Mesenchymal stem cell (in vitro differentiated cells and primary cell): Measurements from ENCODE around the gene LYSMD1.
A peak's percentile ranks its signal among the peaks of the same experiment; 100 is the strongest.
"Not testable (repeated sequence)": the region's sequence is repeated elsewhere in the genome, so short reads cannot be mapped to it uniquely, and the experiment has no call there.

Source experiments
- DNase-seq: peaks from one replicate; pipeline ENCODE4 v3.0.0-alpha.2; 2013
- H2AFZ ChIP-seq: one replicate; pipeline ENCODE4 v1.6.1; 2013; ENCODE audit warnings: low read depth, mild to moderate bottlenecking, control low read depth, inconsistent platforms, low read length, moderate library complexity
- H2AK5ac ChIP-seq: 2 replicates; pipeline ENCODE4 v1.6.1; 2013; ENCODE audit warnings: low read length, moderate library complexity, mild to moderate bottlenecking, inconsistent platforms; ENCODE audit not compliant: severe bottlenecking
- H2BK120ac ChIP-seq: one replicate; pipeline ENCODE4 v1.6.1; 2013; ENCODE audit warnings: low read depth, mild to moderate bottlenecking, inconsistent platforms, low read length, moderate library complexity
- H2BK12ac ChIP-seq, 2 experiments: one replicate each; pipeline ENCODE4 v1.6.1; 2013; ENCODE audit warnings: inconsistent platforms in 2 of 2, low read length in 2 of 2, mild to moderate bottlenecking in 2 of 2, moderate library complexity in 2 of 2, control low read depth in 1 of 2
- H2BK15ac ChIP-seq: one replicate; pipeline ENCODE4 v1.6.1; 2013; ENCODE audit warnings: mild to moderate bottlenecking, low read depth, inconsistent platforms; ENCODE audit not compliant: poor library complexity, severe bottlenecking
- H2BK5ac ChIP-seq: 2 replicates; pipeline ENCODE4 v1.6.1; 2013; ENCODE audit warnings: low read depth, mild to moderate bottlenecking, low read length, control low read depth, inconsistent platforms; ENCODE audit not compliant: poor library complexity, severe bottlenecking
- H3K14ac ChIP-seq, 2 experiments: one replicate each; pipeline ENCODE4 v1.6.1; 2013; ENCODE audit warnings: inconsistent platforms in 2 of 2, low read length in 2 of 2, control low read depth in 1 of 2, mild to moderate bottlenecking in 1 of 2, moderate library complexity in 1 of 2
- H3K18ac ChIP-seq, 2 experiments: one replicate each; pipeline ENCODE4 v1.6.1; 2013; ENCODE audit warnings: inconsistent platforms in 2 of 2, low read length in 2 of 2, control low read depth in 1 of 2, low read depth in 1 of 2, mild to moderate bottlenecking in 1 of 2
- H3K23ac ChIP-seq, 2 experiments: one replicate each; pipeline ENCODE4 v1.6.1; 2013; ENCODE audit warnings: inconsistent platforms in 2 of 2, low read length in 2 of 2, mild to moderate bottlenecking in 2 of 2, moderate library complexity in 2 of 2, control low read depth in 1 of 2
- H3K27ac ChIP-seq: 2 replicates; pipeline ENCODE4 v1.5.1; 2013; ENCODE audit warnings: mild to moderate bottlenecking, moderate library complexity, low read length, control low read depth, inconsistent platforms; ENCODE audit not compliant: poor library complexity, severe bottlenecking
- H3K27me3 ChIP-seq, 2 experiments: 2 replicates each; pipeline versions ENCODE4 v1.6.1 to v1.7.0; 2013; ENCODE audit warnings: low read length in 2 of 2, mild to moderate bottlenecking in 2 of 2, moderate library complexity in 2 of 2, control low read depth in 1 of 2, inconsistent platforms in 1 of 2; ENCODE audit not compliant: control insufficient read depth in 1 of 2, insufficient read depth in 1 of 2
- H3K36me3 ChIP-seq, 2 experiments: 2 replicates each; pipeline versions ENCODE4 v1.6.1 to v1.7.0; 2013; ENCODE audit warnings: low read length in 2 of 2, control low read depth in 1 of 2, inconsistent platforms in 1 of 2, low read depth in 1 of 2, mild to moderate bottlenecking in 1 of 2; ENCODE audit not compliant: insufficient read depth in 2 of 2, control insufficient read depth in 1 of 2
- H3K4ac ChIP-seq, 2 experiments: one replicate each; pipeline ENCODE4 v1.6.1; 2013; ENCODE audit warnings: inconsistent platforms in 2 of 2, low read length in 2 of 2, mild to moderate bottlenecking in 2 of 2, moderate library complexity in 2 of 2, control low read depth in 1 of 2, low read depth in 1 of 2
- H3K4me1 ChIP-seq: 2 replicates; pipeline ENCODE4 v1.6.1; 2013; ENCODE audit warnings: low read depth, low read length, control low read depth; ENCODE audit not compliant: control insufficient read depth, insufficient read depth
- H3K4me2 ChIP-seq: 2 replicates; pipeline ENCODE4 v1.6.1; 2013; ENCODE audit warnings: low read length, mild to moderate bottlenecking, inconsistent platforms; ENCODE audit not compliant: poor library complexity, severe bottlenecking
- H3K4me3 ChIP-seq, 2 experiments: 2 replicates each; pipeline versions ENCODE4 v1.5.1 to v1.7.0; 2013; ENCODE audit warnings: low read length in 2 of 2, mild to moderate bottlenecking in 2 of 2, control low read depth in 1 of 2, low read depth in 1 of 2; ENCODE audit not compliant: insufficient read depth in 1 of 2
- H3K79me1 ChIP-seq: replicated peaks from 2 replicates; pipeline ENCODE4 v1.6.1; 2013; ENCODE audit warnings: mild to moderate bottlenecking, control low read depth, low read length, inconsistent platforms; ENCODE audit not compliant: poor library complexity, severe bottlenecking
- H3K9ac ChIP-seq: 2 replicates; pipeline ENCODE4 v1.7.0; 2013; ENCODE audit warnings: mild to moderate bottlenecking, low read length, moderate library complexity
- H3K9me3 ChIP-seq: 2 replicates; pipeline ENCODE4 v1.7.0; 2013; ENCODE audit warnings: mild to moderate bottlenecking, low read length; ENCODE audit not compliant: control insufficient read depth
- H4K8ac ChIP-seq: one replicate; pipeline ENCODE4 v1.6.1; 2013; ENCODE audit warnings: inconsistent platforms, mild to moderate bottlenecking, low read length, moderate library complexity
- H4K91ac ChIP-seq: one replicate; pipeline ENCODE4 v1.6.1; 2013; ENCODE audit warnings: mild to moderate bottlenecking, low read length, inconsistent platforms
- WGBS: methylation state at CpG from one replicate; pipeline ENCODE4 v1.1.7; 2013; ENCODE audit warnings: mixed read lengths; 5-methylcytosine and 5-hydroxymethylcytosine counted together

LYSMD1 gene

GRCh38 chr1:151197863-151198253 is 32.2 kb upstream of the LYSMD1 start:
- H3K27me3 ChIP-seq, result no peaks in the 10 kb centered on the region
- H2AFZ ChIP-seq, result peak overlapping the region; percentile 69
- peak overlapping the region; percentile 70 for H3K4me2 ChIP-seq
- no peak overlapping the region for H2BK120ac ChIP-seq
- H3K36me3 ChIP-seq, result peaks cover 6 to 12% of the 10 kb centered on the region in 2 experiments
- H3K9me3 ChIP-seq, result no peaks in the 10 kb centered on the region
- H2AK5ac ChIP-seq, result peak overlapping the region; percentile 95
- peak overlapping the region; percentile 33 for H4K8ac ChIP-seq
- H3K4me3 ChIP-seq, result peak overlapping the region in 1 of 2 experiments; percentile 92
- no peak overlapping the region for H2BK12ac ChIP-seq
- no peak for DNase-seq
- peaks cover 7% of the 10 kb centered on the region for H3K79me1 ChIP-seq
- peaks cover 12% of the 10 kb centered on the region for H3K4me1 ChIP-seq
- H3K27ac ChIP-seq, result peak overlapping the region; percentile 79
- no peak overlapping the region for H3K18ac ChIP-seq
- peak overlapping the region; percentile 95 for H3K9ac ChIP-seq
- no peak overlapping the region for H2BK15ac ChIP-seq
- no peak overlapping the region for H3K14ac ChIP-seq
- H3K23ac ChIP-seq, result no peak overlapping the region
- H2BK5ac ChIP-seq, result no peak overlapping the region
- no peak overlapping the region for H4K91ac ChIP-seq
- 19% methylated on average over 10 of the region's 10 CpGs for WGBS
- no peak overlapping the region for H3K4ac ChIP-seq

- Histone ChIP-seq H2AK5ac (peak overlapping the region; percentile 33), H2BK5ac (no peak overlapping the region), H3K9me3 (no peaks in the 10 kb centered on the region), H3K4me2 (peak overlapping the region; percentile 22), H3K4me1 (peaks cover 6% of the 10 kb centered on the region), H3K79me1 (peaks cover 7% of the 10 kb centered on the region), H2BK15ac (no peak overlapping the region), H3K27me3 (no peaks in the 10 kb centered on the region), H4K8ac (no peak overlapping the region), H4K91ac (no peak overlapping the region), H2AFZ (no peak overlapping the region), H3K27ac (peak overlapping the region; percentile 87), H2BK12ac (no peak overlapping the region), H3K18ac (no peak overlapping the region), H3K4me3 (peak overlapping the region in 1 of 2 experiments; percentile 52), H2BK120ac (peak overlapping the region; percentile 34), H3K9ac (peak overlapping the region; percentile 86), H3K23ac (no peak overlapping the region), H3K4ac (peak overlapping the region in 1 of 2 experiments; percentile 49), H3K14ac (no peak overlapping the region), H3K36me3 (no peaks in the 10 kb centered on the region)
- WGBS, result 61% methylated on average over 13 of the region's 14 CpGs
- DNase-seq, result peak; percentile 89
Observed at GRCh38 chr1:151196292-151196800, 30.6 kb upstream of the LYSMD1 start.

GRCh38 chr1:151194894-151195594 is 29.3 kb upstream of the LYSMD1 start:
- not testable (repeated sequence) for H3K27me3 ChIP-seq, H4K8ac ChIP-seq, H2AK5ac ChIP-seq, H3K79me1 ChIP-seq, H3K9me3 ChIP-seq, H2BK5ac ChIP-seq, H3K4me2 ChIP-seq, H2BK120ac ChIP-seq, H3K4ac ChIP-seq, H4K91ac ChIP-seq, H3K23ac ChIP-seq, H2BK12ac ChIP-seq, H3K4me1 ChIP-seq, H3K18ac ChIP-seq, H2AFZ ChIP-seq, H3K36me3 ChIP-seq
- H3K9ac ChIP-seq, result peak overlapping the region; percentile 86
- 80% methylated on average over 9 of the region's 17 CpGs for WGBS
- peak overlapping the region in 1 of 2 experiments; percentile 6 for H3K14ac ChIP-seq
- H3K4me3 ChIP-seq, result peak overlapping the region in 1 of 2 experiments; percentile 53
- H3K27ac ChIP-seq, result peak overlapping the region; percentile 76
- DNase-seq, result peak; percentile 56
- H2BK15ac ChIP-seq, result peak overlapping the region; percentile 82

- Histone ChIP-seq H2BK5ac (no peak overlapping the region), H2AFZ (no peak overlapping the region), H3K27ac (no peak overlapping the region), H3K36me3 (no peaks in the 10 kb centered on the region), H2BK12ac (no peak overlapping the region), H3K4me1 (peaks cover 5% of the 10 kb centered on the region), H3K14ac (no peak overlapping the region), H2BK120ac (no peak overlapping the region), H3K4me3 (no peak overlapping the region), H3K9me3 (no peaks in the 10 kb centered on the region), H2AK5ac (no peak overlapping the region), H4K91ac (no peak overlapping the region), H3K23ac (no peak overlapping the region), H3K4ac (no peak overlapping the region), H3K79me1 (peaks cover 7% of the 10 kb centered on the region), H2BK15ac (no peak overlapping the region), H3K27me3 (no peaks in the 10 kb centered on the region), H3K4me2 (no peak overlapping the region), H3K9ac (no peak overlapping the region), H4K8ac (no peak overlapping the region), H3K18ac (no peak overlapping the region)
- no CpG with 5 or more reads among the region's 1 CpG for WGBS
- DNase-seq, result no peak
Observed at GRCh38 chr1:151193856-151194255, 28.2 kb upstream of the LYSMD1 start.
